K562 (cell line): ENCODE data around the gene SYNGR4. TPM values are rescaled to one million over a fixed set of nuclear protein-coding genes. Genes with fewer than 3 reads are reported as not detected.

Source experiments
- ARHGAP35 ChIP-seq: fragments of 450-650 bp; IDR thresholded peaks from 2 replicates; pipeline ENCODE4 v1.6.1; 2018; ENCODE audit not compliant: partially characterized antibody
- ARNT ChIP-seq, 2 experiments: fragments of 450-650 bp; IDR thresholded peaks; 2 replicates each; pipeline ENCODE4 v1.6.1; 2016; ENCODE audit warnings: mild to moderate bottlenecking in 1 of 2
- CBX1 ChIP-seq: sonication (generic); IDR thresholded peaks from 2 replicates; pipeline ENCODE4 v1.6.1; 2016; ENCODE audit warnings: antibody characterized with exemption, low read depth, mild to moderate bottlenecking
- HDGF ChIP-seq: fragments of 450-650 bp; IDR thresholded peaks from 2 replicates; pipeline ENCODE4 v1.6.1; 2016
- KHSRP ChIP-seq: fragments of 450-650 bp; IDR thresholded peaks from 2 replicates; pipeline ENCODE4 v1.6.1; 2017
- KLF10 ChIP-seq: fragments of 250-450 bp; sonication (Bioruptor Pico); IDR thresholded peaks from 2 replicates; pipeline ENCODE4 v1.6.1; 2021; ENCODE audit warnings: matching md5 sums
- NCOA2 ChIP-seq, 2 experiments: fragments of 450-650 bp; IDR thresholded peaks; 2 replicates each; pipeline ENCODE4 v1.6.1; 2018; ENCODE audit warnings: mild to moderate bottlenecking in 2 of 2, moderate library complexity in 1 of 2; ENCODE audit not compliant: partially characterized antibody in 2 of 2
- POLR2A ChIP-seq: fragments of 450-650 bp; conservative IDR thresholded peaks from 2 replicates; pipeline ENCODE4 v1.6.1; 2016
- TEAD1 ChIP-seq, 2 experiments: fragments of 450-650 bp in 1 of 2; sonication (generic) in 1 of 2; formaldehyde crosslinking; IDR thresholded peaks; 2 replicates each; pipeline versions ENCODE4 v1.4.0 to v1.8.0; 2020 to 2022; ENCODE audit warnings: mild to moderate bottlenecking in 2 of 2, missing genetic modification reagents in 1 of 2
- ZC3H8 ChIP-seq: fragments of 450-650 bp; IDR thresholded peaks from 2 replicates; pipeline ENCODE4 v1.6.1; 2017
- ZNF140 ChIP-seq: fragments of 250-450 bp; sonication (Bioruptor Pico); IDR thresholded peaks from 2 replicates; pipeline ENCODE4 v1.8.0; 2021; ENCODE audit warnings: moderate library complexity, mild to moderate bottlenecking, inconsistent platforms
- ZNF717 ChIP-seq: fragments of 250-450 bp; sonication (Bioruptor Pico); IDR thresholded peaks from 2 replicates; pipeline ENCODE4 v1.5.0; 2021
- polyA plus RNA-seq, 8 experiments: library from polyadenylated mRNA; depleted of rRNA in 4 of 8; stranded (reverse) in 5 of 8; unstranded in 3 of 8; fragments of >200 nt; fragmentation: Nextera tagmentation in 2 of 8; fragmentation: Illumina TruSeq in 1 of 8; extraction: Ambion mirVana in 2 of 8; extraction: Trizol in 1 of 8; gene quantifications; 2 replicates each; pipeline versions ENCODE4 v1.2.1 to v1.2.3, GENCODE V29; 2011 to 2014; ENCODE audit warnings: inconsistent platforms in 1 of 8, missing spikeins in 1 of 8
- total RNA-seq, 7 experiments: library from RNA; depleted of rRNA in 6 of 7; stranded (reverse); fragments of >200 nt in 6 of 7; fragmentation: Illumina TruSeq in 2 of 7; extraction: Trizol in 2 of 7; gene quantifications; 2 replicates each; pipeline versions ENCODE4 v1.2.1 to v1.2.3, GENCODE V29; 2011 to 2021; ENCODE audit warnings: low replicate concordance in 1 of 7
- TF ChIP-seq, protein P1 (sequence below): IDR thresholded peaks from 2 replicates; pipeline ENCODE4 v1.6.1; 2016; ENCODE audit warnings: missing genetic modification characterization, missing compliant biosample characterization

The SYNGR4 gene
- total and polyA plus RNA-seq, 9 of the 15 experiments (the other 6 are each of a cell fraction or from before 2014, with no cell fraction given): 0.07 to 0.14 TPM; not detected in 7

DNA sequence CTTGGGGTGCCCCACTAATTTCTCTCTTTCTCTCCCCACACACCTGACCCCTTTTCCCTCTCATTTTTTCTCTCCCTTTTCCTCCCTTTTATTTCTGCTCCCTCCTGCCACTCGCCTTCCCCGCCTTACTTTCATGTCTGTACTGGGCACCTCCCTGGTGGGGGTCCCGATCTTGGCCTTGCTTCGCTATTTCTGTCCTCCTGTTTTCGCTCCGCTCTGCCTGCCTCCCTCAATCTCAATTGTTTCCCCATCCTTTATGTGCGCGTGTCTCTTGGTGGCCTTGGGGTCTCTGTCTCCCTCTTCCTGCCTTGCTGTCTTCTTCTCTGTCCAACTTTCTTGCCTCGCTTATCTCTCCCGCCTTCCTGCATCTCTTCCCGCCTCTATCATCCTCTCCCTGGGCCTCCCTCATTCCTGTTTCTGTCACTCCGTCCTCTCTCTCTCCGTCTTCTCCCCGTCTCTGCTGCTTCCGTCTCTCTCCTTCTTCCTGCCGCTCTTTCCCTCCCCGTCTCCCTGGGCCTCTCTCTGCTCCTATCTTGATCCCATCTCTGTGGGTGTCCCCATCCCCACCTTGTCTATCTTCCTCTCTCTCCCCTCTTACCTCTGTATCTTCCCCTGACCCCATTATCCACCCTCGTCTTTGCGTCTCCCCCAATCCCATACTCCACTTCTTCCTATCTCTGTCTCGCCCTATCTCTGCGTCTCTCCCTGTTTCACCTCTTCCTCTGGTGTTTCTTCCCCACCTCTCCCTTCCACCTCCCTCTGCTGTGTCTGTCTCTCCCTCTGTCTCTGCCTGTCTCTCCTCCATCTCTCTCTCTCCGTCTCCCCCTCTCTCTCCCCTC is 33.3 kb downstream of the SYNGR4 start (continued):
- TF ChIP-seq, protein P1, sequence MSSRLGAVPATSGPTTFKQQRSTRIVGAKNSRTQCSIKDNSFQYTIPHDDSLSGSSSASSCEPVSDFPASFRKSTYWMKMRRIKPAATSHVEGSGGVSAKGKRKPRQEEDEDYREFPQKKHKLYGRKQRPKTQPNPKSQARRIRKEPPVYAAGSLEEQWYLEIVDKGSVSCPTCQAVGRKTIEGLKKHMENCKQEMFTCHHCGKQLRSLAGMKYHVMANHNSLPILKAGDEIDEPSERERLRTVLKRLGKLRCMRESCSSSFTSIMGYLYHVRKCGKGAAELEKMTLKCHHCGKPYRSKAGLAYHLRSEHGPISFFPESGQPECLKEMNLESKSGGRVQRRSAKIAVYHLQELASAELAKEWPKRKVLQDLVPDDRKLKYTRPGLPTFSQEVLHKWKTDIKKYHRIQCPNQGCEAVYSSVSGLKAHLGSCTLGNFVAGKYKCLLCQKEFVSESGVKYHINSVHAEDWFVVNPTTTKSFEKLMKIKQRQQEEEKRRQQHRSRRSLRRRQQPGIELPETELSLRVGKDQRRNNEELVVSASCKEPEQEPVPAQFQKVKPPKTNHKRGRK (tag): peak; percentile 75
- TF ChIP-seq HDGF (peak; percentile 94; the same call in 1 of the 2 replicates), ZC3H8 (peak; percentile 49), ARHGAP35 (peak; percentile 76), CBX1 (no peak), ZNF717 (CRISPR knock-in tag) (no peak), ZNF140 (CRISPR knock-in tag) (no peak), TEAD1 (CRISPR knock-in tag; IDR thresholded peaks at IDR 0.05) (0 out of 4 replicates have a peak, but pooled peaks of 1 of the 2 experiments have one; percentile 38), NCOA2 (IDR thresholded peaks at IDR 0.05; ENCODE audit: partially characterized antibody in 2 of 2) (no peak), KLF10 (CRISPR knock-in tag) (no peak), KHSRP (peak; percentile 55; the same call in 1 of the 2 replicates), ARNT (IDR thresholded peaks at IDR 0.05) (peak; percentile 56 to 61; a peak in 1 of 4 replicates), POLR2A (peak; percentile 73)
